HG03060 (cell line): ENCODE measurements around the gene SFSWAP.
"Not testable (repeated sequence)": the region's sequence is repeated elsewhere in the genome, so short reads cannot be mapped to it uniquely, and the experiment has no call there.

Experiments
- ATAC-seq: cut with Tn5 transposase; IDR thresholded peaks from one replicate; pipeline ENCODE4 v1.9.1; 2021; ENCODE audit warnings: low read depth, moderate number of reproducible peaks; ENCODE audit not compliant: unreplicated experiment

SFSWAP gene

DNA sequence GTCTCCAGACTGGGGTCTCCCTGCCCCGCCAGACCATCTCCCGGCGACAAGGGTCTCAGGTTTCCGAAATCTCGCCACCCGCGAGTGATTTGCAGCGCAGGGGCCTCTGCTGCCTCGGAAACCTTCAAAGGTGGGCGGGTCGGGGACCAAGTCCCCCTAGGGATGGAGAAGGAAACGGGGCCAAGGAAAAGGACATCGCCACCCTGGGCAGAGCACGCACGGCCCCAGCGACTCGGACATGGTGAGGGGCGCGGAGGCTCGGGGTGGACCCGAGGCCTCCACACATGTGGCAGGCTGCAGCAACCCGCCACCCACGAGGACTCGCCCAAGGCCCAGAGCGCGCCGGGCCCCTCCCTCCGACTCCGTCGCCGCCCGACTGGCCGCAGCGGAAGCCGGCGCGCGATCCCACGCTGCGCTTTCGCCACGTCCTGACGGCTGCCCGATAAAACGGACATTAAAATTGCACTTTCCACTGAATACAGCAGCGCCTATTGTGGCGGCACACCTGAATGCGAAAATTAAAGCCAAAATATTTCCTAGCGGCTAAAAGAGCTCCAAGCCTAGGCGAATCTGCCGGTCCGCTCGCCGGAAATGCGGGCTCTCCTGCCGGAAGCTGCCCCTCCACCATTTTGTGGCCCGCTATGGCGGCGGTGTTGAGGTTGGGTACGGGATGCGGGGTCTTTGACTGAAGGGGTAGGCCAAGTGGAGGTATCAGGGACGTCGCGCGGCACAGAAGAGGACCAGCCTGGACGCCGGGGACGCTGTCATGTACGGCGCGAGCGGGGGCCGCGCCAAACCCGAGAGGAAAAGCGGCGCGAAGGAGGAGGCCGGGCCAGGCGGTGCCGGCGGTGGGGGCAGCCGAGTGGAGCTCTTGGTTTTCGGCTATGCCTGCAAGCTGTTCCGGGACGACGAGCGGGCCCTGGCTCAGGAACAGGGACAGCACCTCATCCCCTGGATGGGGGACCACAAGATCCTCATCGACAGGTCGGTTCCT is at the start of gene SFSWAP:
Gene SFSWAP (plus strand): TSS at position 627 of the 994 bp plus-strand sequence. CDS start 140 bp downstream, at position 767.
- peak; percentile 84 for ATAC-seq

DNA sequence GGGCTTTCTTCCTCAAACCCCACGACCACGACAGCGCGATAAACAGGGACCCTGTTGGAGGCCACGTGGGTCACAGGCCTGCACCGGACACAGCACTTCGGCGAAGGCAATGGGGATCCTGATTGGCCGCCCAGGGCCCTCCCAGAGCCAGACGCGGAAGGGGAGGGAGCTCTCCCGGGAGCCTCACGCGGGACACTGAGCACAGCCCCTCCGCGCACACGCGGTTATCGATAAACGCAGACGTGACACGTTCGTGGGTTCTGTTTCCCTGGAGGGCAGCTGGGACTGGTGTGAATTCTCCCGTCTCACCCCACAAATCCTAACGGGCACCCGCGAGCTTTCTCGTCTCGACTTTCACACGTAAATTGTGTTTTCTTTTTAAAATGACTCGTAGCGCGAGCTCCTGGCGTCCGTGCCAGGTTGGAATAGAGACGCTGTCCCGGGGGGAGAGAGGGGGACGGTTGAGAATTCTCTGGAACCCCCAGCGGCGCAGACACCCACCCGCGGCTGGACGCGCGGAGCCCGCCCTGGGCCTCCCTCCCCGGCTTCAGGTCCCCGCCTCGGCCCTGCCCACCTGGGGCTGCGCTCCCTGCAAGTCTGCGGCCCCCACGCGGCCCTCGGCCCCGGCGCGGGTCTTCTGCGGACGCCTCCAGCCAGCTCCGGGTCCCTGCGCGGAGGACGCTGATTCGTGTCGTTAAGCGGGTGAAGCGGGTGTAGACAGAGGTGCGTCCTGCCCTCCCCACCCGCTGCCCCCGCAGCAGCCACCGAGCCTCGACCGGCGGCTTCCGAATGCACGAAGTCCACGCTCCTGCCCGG is 49.5 kb upstream of the SFSWAP start:
- ATAC-seq: not testable (repeated sequence)

DNA sequence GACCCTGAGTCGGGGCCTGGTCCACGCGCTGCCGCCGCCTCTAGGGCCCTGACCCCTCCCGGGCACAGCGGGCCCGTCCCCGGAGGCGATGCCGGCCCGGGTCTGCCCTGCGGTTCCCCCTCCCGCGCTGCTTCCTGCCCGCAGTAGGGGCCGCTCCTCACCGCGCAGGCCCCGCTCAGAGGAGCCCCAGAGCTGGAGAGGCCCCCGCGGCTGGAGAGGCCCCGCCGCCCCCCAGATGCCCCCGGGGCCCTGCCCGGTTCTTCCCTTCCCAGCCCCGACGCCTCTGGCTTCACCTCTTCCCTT is 49.0 kb upstream of the SFSWAP start:
- ATAC-seq: not testable (repeated sequence)

DNA sequence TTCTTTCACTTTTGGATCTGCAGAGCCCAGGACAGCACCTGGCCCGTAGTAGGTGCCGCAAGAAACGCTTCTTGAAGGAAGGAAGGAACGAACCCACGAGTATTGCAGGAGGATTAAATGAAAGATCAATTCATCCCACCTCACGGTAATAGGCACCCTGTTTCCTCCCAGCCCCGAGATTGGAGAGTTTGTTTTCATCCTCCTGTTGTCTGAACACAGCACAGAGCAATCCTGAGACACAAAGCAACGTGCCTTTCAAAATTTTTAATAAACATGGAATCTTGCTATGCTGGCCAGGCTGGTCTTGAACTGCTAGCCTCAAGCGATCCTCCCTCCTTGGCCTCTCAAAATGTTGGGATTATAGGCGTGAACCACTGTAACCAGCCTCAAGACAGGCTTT is 48.5 kb upstream of the SFSWAP start:
- ATAC-seq: not testable (repeated sequence)

GRCh38 chr12:131665666-131666065 is 45.2 kb upstream of the SFSWAP start:
- ATAC-seq: not testable (repeated sequence)

DNA sequence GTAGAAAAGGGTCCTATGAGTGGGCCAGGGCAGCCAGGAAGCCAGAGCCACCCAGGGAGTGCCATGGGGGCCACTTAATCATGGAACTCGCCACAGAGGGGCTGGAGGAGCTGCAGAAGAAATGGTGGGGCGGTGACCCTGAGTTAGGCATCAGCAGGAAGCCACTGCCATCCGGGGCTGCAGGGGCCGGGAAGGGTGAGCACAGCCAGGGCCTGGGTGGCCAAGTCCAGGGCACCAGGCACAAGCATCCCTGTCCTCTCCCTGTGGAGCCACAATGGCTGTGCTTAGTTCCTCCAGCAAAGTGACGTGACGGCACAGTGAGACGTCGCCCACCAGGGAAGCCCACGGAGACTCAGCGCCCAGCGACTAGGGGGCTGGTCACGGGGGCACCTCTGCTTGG is 44.4 kb upstream of the SFSWAP start:
- ATAC-seq: not testable (repeated sequence)

DNA sequence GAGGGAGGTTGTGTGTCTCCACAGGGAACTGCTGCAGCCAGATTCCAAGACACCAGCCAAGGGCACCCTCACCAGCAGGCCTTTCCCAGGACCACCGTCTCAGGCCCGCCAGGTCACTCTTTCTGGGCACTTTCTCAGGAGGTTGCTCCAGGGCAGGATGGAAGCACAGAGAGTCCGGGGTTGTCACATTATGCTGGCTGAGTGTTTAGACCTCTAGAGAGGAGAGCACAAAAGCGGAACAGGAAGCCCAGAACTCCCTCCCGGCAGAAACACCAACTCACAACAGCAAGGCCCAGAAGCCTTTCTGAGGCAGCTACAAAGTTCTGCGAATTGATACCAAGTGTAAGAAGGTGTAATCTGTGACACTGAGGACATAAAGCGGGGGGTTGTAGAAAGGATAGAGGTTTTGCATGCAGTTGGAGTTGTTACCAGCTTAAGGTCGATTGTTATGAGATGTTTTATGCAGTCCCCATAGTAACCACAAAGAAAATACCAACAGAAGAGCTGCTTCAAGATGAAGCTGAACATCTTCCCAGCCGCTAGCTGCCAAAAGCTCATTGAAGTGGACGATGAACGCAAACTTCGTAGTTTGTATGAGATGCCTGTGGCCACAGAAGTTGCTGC is 43.8 kb upstream of the SFSWAP start:
- ATAC-seq: not testable (repeated sequence)

DNA sequence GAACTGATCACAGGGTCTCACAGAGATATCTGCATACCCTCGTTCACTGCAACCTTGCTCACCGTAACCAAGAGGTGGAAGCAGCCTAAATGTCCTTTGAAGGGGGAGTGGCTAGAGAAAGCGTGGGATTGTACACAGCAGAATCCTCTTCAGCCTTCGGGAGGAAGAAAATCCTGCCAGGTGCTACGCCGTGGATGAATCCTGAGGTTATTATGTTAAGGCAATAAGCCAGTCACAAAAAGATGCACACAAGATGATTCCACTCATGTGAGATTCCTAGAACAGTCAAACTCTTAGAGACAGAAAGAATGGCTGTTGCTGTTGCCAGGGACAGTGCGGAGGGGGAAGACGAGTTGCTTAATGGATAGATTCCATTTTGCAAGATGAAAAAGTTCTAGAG is 39.6 kb upstream of the SFSWAP start:
- no peak for ATAC-seq

GRCh38 chr12:131671871-131672270 is 39.0 kb upstream of the SFSWAP start:
- no peak for ATAC-seq

DNA sequence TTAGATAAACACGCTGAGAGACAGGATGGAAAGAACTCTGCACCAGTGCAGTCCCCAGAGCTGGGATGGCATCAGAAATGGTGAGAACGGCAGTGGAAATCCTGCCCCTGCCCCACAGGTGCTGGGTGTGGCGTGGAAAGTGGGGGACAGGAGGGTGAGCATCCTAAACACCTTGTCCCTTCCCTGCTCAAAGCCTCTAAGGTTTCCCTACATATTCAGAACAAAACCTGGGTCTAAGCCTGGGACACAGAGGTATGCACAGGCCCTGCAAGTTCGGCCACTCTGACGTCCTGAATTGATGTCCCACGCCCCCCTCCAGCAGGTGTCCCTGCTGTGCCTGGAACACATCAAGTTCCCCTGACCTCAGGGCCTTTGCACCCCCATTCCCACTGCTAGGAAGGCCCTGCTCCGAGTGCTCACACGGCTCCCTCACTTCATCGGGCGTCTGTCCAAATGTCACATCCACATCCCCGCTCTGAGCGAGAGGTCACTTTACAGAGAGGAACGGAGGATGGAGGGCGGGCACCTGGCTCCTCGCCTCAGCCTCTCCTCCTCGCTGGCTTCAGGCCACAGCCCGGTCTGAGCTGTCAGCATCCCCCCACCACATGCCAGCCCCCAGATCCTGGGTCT is 38.5 kb upstream of the SFSWAP start:
- no peak for ATAC-seq

DNA sequence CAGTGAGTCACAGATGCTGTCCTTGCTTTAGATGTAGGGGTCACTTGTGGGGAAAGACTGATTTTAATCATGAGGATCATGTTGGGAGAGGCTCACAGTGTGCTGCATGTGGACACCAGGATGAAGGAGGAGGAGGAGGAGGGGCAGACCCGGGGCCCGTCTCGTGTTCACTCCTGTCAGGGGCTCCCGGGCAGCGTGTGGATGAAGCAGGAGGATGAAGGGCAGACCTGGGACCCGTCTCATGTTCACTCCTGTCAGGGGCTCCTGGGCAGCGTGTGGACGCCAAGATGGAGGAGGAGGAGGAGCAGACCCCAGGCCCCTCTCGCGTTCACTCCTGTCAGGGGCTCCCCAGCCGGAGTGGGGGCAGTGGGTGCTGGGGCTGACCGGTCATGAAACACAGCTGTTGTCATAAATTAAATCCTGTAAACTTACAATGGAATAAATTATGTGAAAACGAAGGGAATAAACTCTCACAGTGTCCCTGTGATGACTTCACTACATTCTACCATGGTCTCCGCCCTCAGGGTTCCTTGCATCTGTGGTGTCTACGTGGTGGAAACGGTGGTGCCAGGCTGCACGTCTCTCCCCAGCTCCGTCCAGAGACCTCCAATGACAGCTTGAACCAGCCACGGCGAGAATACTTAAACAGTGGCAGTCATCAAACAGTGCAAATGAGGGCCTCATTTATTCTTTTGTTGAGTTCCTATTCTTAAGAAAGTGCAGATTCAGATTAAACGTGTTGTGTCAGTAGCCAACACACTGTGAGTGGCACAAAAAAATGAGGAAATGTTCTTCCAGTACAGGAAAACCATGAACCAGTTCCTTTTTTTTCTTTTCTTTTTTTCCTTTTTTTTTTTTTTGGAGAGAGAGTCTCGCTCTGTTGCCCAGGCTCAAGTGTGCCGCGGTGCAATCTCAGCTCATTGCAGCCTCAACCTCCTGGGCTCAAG is 37.7 kb upstream of the SFSWAP start:
- no peak for ATAC-seq

GRCh38 chr12:131673888-131674257 is 37.0 kb upstream of the SFSWAP start:
- no peak for ATAC-seq

GRCh38 chr12:131674373-131674772 is 36.5 kb upstream of the SFSWAP start:
- no peak for ATAC-seq

GRCh38 chr12:131675126-131676080 is 35.5 kb upstream of the SFSWAP start:
- ATAC-seq: no peak

GRCh38 chr12:131676544-131676943 is 34.3 kb upstream of the SFSWAP start:
- ATAC-seq: no peak

DNA sequence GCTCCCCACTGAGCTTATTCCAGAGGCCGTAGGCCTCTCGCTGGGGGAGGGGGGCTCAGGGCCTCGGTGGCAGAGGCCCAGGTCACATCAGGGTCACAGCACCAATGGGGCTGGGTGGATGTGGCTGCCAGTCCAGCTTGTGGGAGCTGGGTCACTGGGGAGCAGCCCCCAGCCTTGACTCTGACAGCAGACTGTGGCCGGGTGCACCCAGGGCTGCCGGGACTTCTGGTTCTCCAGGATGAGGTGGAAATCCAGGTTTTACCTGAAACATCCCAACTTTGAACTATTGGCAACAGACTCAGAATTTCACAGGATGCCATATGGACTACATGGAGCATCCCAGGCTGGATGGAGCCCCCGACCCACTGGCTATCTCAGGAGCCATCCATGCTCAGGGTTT is 33.8 kb upstream of the SFSWAP start:
- ATAC-seq: not testable (repeated sequence)

DNA sequence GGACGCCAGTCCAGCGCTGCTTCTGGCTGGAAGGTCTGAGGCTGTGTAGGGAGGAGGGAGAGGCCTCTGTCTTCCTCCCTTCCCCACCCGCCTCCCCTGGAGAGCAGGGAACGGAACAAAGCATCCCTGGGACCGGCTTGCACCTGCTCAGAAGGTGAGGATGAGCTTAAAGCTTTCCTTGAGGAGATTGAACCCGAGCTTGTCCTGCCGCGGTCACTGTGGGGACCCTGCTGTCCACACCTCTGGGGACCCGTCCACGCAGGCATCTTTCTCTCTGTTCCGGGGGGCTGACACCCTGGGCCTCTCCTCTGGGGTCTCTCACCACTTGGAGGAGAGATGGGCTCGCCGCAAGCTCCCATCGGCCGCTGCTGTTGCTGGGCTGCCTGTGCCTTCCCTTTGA is 33.2 kb upstream of the SFSWAP start:
- no peak for ATAC-seq
